ENCODE measurements around the gene GALNT12.

Gene GALNT12

GRCh38 chr9:98879094-98879962 lies 71.9 kb downstream of the GALNT12 start:
- H3K9me3 ChIP-seq (replicated peaks; ENCODE audit: low read length): no peaks in the 10 kb centered on the region
- H3K4me1 ChIP-seq (ENCODE audit: control insufficient read depth, insufficient read depth, low read length): peaks cover 5% of the 10 kb centered on the region
- H3K4me2 ChIP-seq (ENCODE audit: low read length): no peak overlapping the region
- no peaks in the 10 kb centered on the region for H3K36me3 ChIP-seq (ENCODE audit: insufficient read depth, low read length)
- no peak overlapping the region for H3K4me3 ChIP-seq (ENCODE audit: low read length)
- peaks cover 59% of the 10 kb centered on the region for H3K27me3 ChIP-seq (ENCODE audit: control insufficient read depth, insufficient read depth, low read length)
- no peak overlapping the region for H3K9ac ChIP-seq (ENCODE audit: low read depth, low read length)

GRCh38 chr9:98879963-98880310 lies 72.5 kb downstream of the GALNT12 start:
- Histone ChIP-seq H3K4me3 (ENCODE audit: low read length) (no peak overlapping the region), H3K4me1 (ENCODE audit: control insufficient read depth, insufficient read depth, low read length) (peaks cover 5% of the 10 kb centered on the region), H3K36me3 (ENCODE audit: insufficient read depth, low read length) (no peaks in the 10 kb centered on the region), H3K9ac (ENCODE audit: low read depth, low read length) (no peak overlapping the region), H3K4me2 (ENCODE audit: low read length) (no peak overlapping the region), H3K9me3 (replicated peaks; ENCODE audit: low read length) (no peaks in the 10 kb centered on the region), H3K27me3 (ENCODE audit: control insufficient read depth, insufficient read depth, low read length) (peaks cover 64% of the 10 kb centered on the region)

GRCh38 chr9:98880311-98881015 lies 73.0 kb downstream of the GALNT12 start:
- peaks cover 64% of the 10 kb centered on the region for H3K27me3 ChIP-seq (ENCODE audit: control insufficient read depth, insufficient read depth, low read length)
- H3K9me3 ChIP-seq (replicated peaks; ENCODE audit: low read length): no peaks in the 10 kb centered on the region
- no peaks in the 10 kb centered on the region for H3K36me3 ChIP-seq (ENCODE audit: insufficient read depth, low read length)
- no peak overlapping the region for H3K4me3 ChIP-seq (ENCODE audit: low read length)
- H3K4me1 ChIP-seq (ENCODE audit: control insufficient read depth, insufficient read depth, low read length): peaks cover 5% of the 10 kb centered on the region
- no peak overlapping the region for H3K9ac ChIP-seq (ENCODE audit: low read depth, low read length)
- H3K4me2 ChIP-seq (ENCODE audit: low read length): no peak overlapping the region

GRCh38 chr9:98881356-98881755 lies 73.9 kb downstream of the GALNT12 start:
- H3K4me3 ChIP-seq (ENCODE audit: low read length): no peak overlapping the region
- H3K36me3 ChIP-seq (ENCODE audit: insufficient read depth, low read length): no peaks in the 10 kb centered on the region
- no peaks in the 10 kb centered on the region for H3K9me3 ChIP-seq (replicated peaks; ENCODE audit: low read length)
- peaks cover 5% of the 10 kb centered on the region for H3K4me1 ChIP-seq (ENCODE audit: control insufficient read depth, insufficient read depth, low read length)
- no peak overlapping the region for H3K4me2 ChIP-seq (ENCODE audit: low read length)
- H3K27me3 ChIP-seq (ENCODE audit: control insufficient read depth, insufficient read depth, low read length): peaks cover 64% of the 10 kb centered on the region
- H3K9ac ChIP-seq (ENCODE audit: low read depth, low read length): no peak overlapping the region

- H3K4me1 ChIP-seq (ENCODE audit: control insufficient read depth, insufficient read depth, low read length): peaks cover 5% of the 10 kb centered on the region
- H3K36me3 ChIP-seq (ENCODE audit: insufficient read depth, low read length): no peaks in the 10 kb centered on the region
- no peak overlapping the region for H3K4me3 ChIP-seq (ENCODE audit: low read length)
- H3K4me2 ChIP-seq (ENCODE audit: low read length): no peak overlapping the region
- no peaks in the 10 kb centered on the region for H3K9me3 ChIP-seq (replicated peaks; ENCODE audit: low read length)
- peaks cover 66% of the 10 kb centered on the region for H3K27me3 ChIP-seq (ENCODE audit: control insufficient read depth, insufficient read depth, low read length)
- no peak overlapping the region for H3K9ac ChIP-seq (ENCODE audit: low read depth, low read length)
Observed at GRCh38 chr9:98881836-98882568, 74.5 kb downstream of the GALNT12 start.

- Histone ChIP-seq H3K27me3 (ENCODE audit: control insufficient read depth, insufficient read depth, low read length) (peaks cover 65% of the 10 kb centered on the region), H3K4me1 (ENCODE audit: control insufficient read depth, insufficient read depth, low read length) (peaks cover 5% of the 10 kb centered on the region), H3K9ac (ENCODE audit: low read depth, low read length) (no peak overlapping the region), H3K4me3 (ENCODE audit: low read length) (no peak overlapping the region), H3K36me3 (ENCODE audit: insufficient read depth, low read length) (no peaks in the 10 kb centered on the region), H3K9me3 (replicated peaks; ENCODE audit: low read length) (no peaks in the 10 kb centered on the region), H3K4me2 (ENCODE audit: low read length) (no peak overlapping the region)
Observed at GRCh38 chr9:98882569-98882923, 75.1 kb downstream of the GALNT12 start.

GRCh38 chr9:98883276-98883675 lies 75.8 kb downstream of the GALNT12 start:
- Histone ChIP-seq H3K9me3 (replicated peaks; ENCODE audit: low read length) (no peaks in the 10 kb centered on the region), H3K36me3 (ENCODE audit: insufficient read depth, low read length) (no peaks in the 10 kb centered on the region), H3K4me1 (ENCODE audit: control insufficient read depth, insufficient read depth, low read length) (peaks cover 5% of the 10 kb centered on the region), H3K9ac (ENCODE audit: low read depth, low read length) (no peak overlapping the region), H3K27me3 (ENCODE audit: control insufficient read depth, insufficient read depth, low read length) (peaks cover 64% of the 10 kb centered on the region), H3K4me3 (ENCODE audit: low read length) (no peak overlapping the region), H3K4me2 (ENCODE audit: low read length) (no peak overlapping the region)

- H3K27me3 ChIP-seq (ENCODE audit: control insufficient read depth, insufficient read depth, low read length): peaks cover 63% of the 10 kb centered on the region
- H3K9me3 ChIP-seq (replicated peaks; ENCODE audit: low read length): no peaks in the 10 kb centered on the region
- peaks cover 5% of the 10 kb centered on the region for H3K4me1 ChIP-seq (ENCODE audit: control insufficient read depth, insufficient read depth, low read length)
- H3K9ac ChIP-seq (ENCODE audit: low read depth, low read length): no peak overlapping the region
- no peak overlapping the region for H3K4me3 ChIP-seq (ENCODE audit: low read length)
- no peak overlapping the region for H3K4me2 ChIP-seq (ENCODE audit: low read length)
- no peaks in the 10 kb centered on the region for H3K36me3 ChIP-seq (ENCODE audit: insufficient read depth, low read length)
Observed at GRCh38 chr9:98884849-98885248, 77.4 kb downstream of the GALNT12 start.

- Histone ChIP-seq H3K4me2 (ENCODE audit: low read length) (no peak overlapping the region), H3K36me3 (ENCODE audit: insufficient read depth, low read length) (no peaks in the 10 kb centered on the region), H3K9me3 (replicated peaks; ENCODE audit: low read length) (no peaks in the 10 kb centered on the region), H3K27me3 (ENCODE audit: control insufficient read depth, insufficient read depth, low read length) (peaks cover 59% of the 10 kb centered on the region), H3K9ac (ENCODE audit: low read depth, low read length) (no peak overlapping the region), H3K4me1 (ENCODE audit: control insufficient read depth, insufficient read depth, low read length) (peaks cover 5% of the 10 kb centered on the region), H3K4me3 (ENCODE audit: low read length) (no peak overlapping the region)
Observed at GRCh38 chr9:98885575-98886295, 78.3 kb downstream of the GALNT12 start.

- Histone ChIP-seq H3K4me3 (ENCODE audit: low read length) (no peak overlapping the region), H3K9me3 (replicated peaks; ENCODE audit: low read length) (no peaks in the 10 kb centered on the region), H3K36me3 (ENCODE audit: insufficient read depth, low read length) (no peaks in the 10 kb centered on the region), H3K4me1 (ENCODE audit: control insufficient read depth, insufficient read depth, low read length) (peaks cover 4% of the 10 kb centered on the region), H3K4me2 (ENCODE audit: low read length) (no peak overlapping the region), H3K27me3 (ENCODE audit: control insufficient read depth, insufficient read depth, low read length) (peaks cover 58% of the 10 kb centered on the region), H3K9ac (ENCODE audit: low read depth, low read length) (no peak overlapping the region)
Observed at GRCh38 chr9:98886691-98887229, 79.3 kb downstream of the GALNT12 start.

Data from skeletal muscle satellite cell (primary cell).